ENCODE data around the gene ZNF175. TPM values are rescaled to one million over a fixed set of nuclear protein-coding genes. Genes with fewer than 3 reads are reported as not detected.

Gene ZNF175
- polyA plus RNA-seq, 1 of the 3 experiments (the other 2 are of a cell fraction): 3.1 TPM

GRCh38 chr19:51590441-51590840 lies 19.4 kb downstream of the ZNF175 start:
- H3K4me3 ChIP-seq (ENCODE audit: low read depth in 2 of 2, low read length in 1 of 2): no peak overlapping the region
- no peak for DNase-seq
- no peaks in the 10 kb centered on the region for H3K79me2 ChIP-seq (ENCODE audit: insufficient read depth)
- H3K9me2 ChIP-seq: no peaks in the 10 kb centered on the region
- no peak overlapping the region for H3K27ac ChIP-seq (ENCODE audit: low read depth in 2 of 2, low read length in 1 of 2)
- 97% methylated on average over 3 of the region's 3 CpGs for WGBS (ENCODE audit: low lambda C conversion rate)
- TF ChIP-seq USF2 (IDR thresholded peaks at IDR 0.05; ENCODE audit: borderline replicate concordance, low read depth, low read length): no peak
- no peak for TF ChIP-seq ZBTB33 (IDR thresholded peaks at IDR 0.05; ENCODE audit: borderline replicate concordance, low read depth)
- no peak for TF ChIP-seq RXRA (IDR thresholded peaks at IDR 0.05; ENCODE audit: borderline replicate concordance, low read depth)
- TF ChIP-seq FOXJ3 (CRISPR knock-in tag; IDR thresholded peaks at IDR 0.05): no peak
- no peak for TF ChIP-seq CTCF (IDR thresholded peaks at IDR 0.05)
- no peak for TF ChIP-seq REST (IDR thresholded peaks at IDR 0.05; ENCODE audit: low read depth, low read length)
- no peak for TF ChIP-seq SIN3A (IDR thresholded peaks at IDR 0.05; ENCODE audit: borderline replicate concordance, low read depth, low read length)
- TF ChIP-seq MXI1 (IDR thresholded peaks at IDR 0.05; ENCODE audit: low read depth, low read length): no peak
- TF ChIP-seq FOSL2 (IDR thresholded peaks at IDR 0.05; ENCODE audit: borderline replicate concordance, low read depth): no peak
- TF ChIP-seq CHD2 (IDR thresholded peaks at IDR 0.05; ENCODE audit: low read length, partially characterized antibody): no peak
- TF ChIP-seq TCF12 (IDR thresholded peaks at IDR 0.05): no peak
- TF ChIP-seq RCOR1 (IDR thresholded peaks at IDR 0.05; ENCODE audit: low read length): no peak
- TF ChIP-seq TEAD4 (IDR thresholded peaks at IDR 0.05; ENCODE audit: borderline replicate concordance, insufficient read depth): no peak
- no peak for TF ChIP-seq JUND (IDR thresholded peaks at IDR 0.05)
- TF ChIP-seq EP300 (IDR thresholded peaks at IDR 0.05; ENCODE audit: borderline replicate concordance in 1 of 2, low read depth in 1 of 2, low read length in 1 of 2): no peak
- no peak for TF ChIP-seq SMC3 (IDR thresholded peaks at IDR 0.05; ENCODE audit: low read depth, low read length)
- H3K27me3 ChIP-seq (ENCODE audit: insufficient read depth): no peaks in the 10 kb centered on the region
- H3K9ac ChIP-seq: no peak overlapping the region
- no peaks in the 10 kb centered on the region for H3F3A ChIP-seq (replicated peaks; ENCODE audit: insufficient read depth)
- H4K20me1 ChIP-seq (ENCODE audit: insufficient read depth): no peaks in the 10 kb centered on the region
- no peak overlapping the region for H3K4me2 ChIP-seq
- peaks cover 27 to 43% of the 10 kb centered on the region in 2 experiments for H3K36me3 ChIP-seq (replicated peaks in 1 of 2; ENCODE audit: control insufficient read depth in 1 of 2, insufficient read depth in 2 of 2, low read length in 1 of 2)
- H3K9me3 ChIP-seq: 0 out of 2 replicates have a peak, but pooled peaks cover 9% of the 10 kb centered on the region
- H3K4me1 ChIP-seq (ENCODE audit: control insufficient read depth in 1 of 2, insufficient read depth in 2 of 2, low read depth in 1 of 2, low read length in 1 of 2): peaks cover 0 to 19% of the 10 kb centered on the region in 2 experiments; a peak in 1 of 4 replicates
- H2AFZ ChIP-seq (ENCODE audit: low read depth): no peak overlapping the region
- CTCF ChIA-PET: no interaction called here
- POLR2A ChIA-PET: no interaction called here

Measured in SK-N-SH (cell line).